GM12872 (cell line): Measurements from ENCODE around the gene TUSC7.

Experiments used
- TF ChIP-seq, protein P1 (sequence below): IDR thresholded peaks from 3 replicates; pipeline ENCODE4 v1.5.1; 2011; ENCODE audit warnings: low read depth, mild to moderate bottlenecking, low read length, moderate library complexity; ENCODE audit not compliant: insufficient read depth

Gene TUSC7

DNA sequence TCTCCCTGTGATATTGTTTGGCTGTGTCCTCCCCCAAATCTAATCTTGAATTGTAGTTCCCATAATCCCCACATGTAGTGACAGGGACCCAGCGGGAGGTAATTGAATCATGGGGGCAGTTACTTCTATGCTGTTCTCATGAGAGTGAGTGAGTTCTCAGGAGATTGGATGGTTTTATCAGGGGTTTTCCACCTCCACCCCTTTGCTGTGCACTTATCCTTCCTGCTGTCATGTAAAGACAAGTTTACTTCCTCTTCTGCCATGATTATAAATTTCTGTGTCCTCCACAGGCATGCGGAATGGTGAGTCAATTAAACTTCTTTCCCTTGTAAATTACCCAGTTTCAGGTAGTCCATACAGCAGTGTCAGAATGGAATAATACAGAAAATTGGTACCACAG, 24.7 kb downstream of the TUSC7 start:
- TF ChIP-seq, protein P1, sequence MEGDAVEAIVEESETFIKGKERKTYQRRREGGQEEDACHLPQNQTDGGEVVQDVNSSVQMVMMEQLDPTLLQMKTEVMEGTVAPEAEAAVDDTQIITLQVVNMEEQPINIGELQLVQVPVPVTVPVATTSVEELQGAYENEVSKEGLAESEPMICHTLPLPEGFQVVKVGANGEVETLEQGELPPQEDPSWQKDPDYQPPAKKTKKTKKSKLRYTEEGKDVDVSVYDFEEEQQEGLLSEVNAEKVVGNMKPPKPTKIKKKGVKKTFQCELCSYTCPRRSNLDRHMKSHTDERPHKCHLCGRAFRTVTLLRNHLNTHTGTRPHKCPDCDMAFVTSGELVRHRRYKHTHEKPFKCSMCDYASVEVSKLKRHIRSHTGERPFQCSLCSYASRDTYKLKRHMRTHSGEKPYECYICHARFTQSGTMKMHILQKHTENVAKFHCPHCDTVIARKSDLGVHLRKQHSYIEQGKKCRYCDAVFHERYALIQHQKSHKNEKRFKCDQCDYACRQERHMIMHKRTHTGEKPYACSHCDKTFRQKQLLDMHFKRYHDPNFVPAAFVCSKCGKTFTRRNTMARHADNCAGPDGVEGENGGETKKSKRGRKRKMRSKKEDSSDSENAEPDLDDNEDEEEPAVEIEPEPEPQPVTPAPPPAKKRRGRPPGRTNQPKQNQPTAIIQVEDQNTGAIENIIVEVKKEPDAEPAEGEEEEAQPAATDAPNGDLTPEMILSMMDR = no peak

DNA sequence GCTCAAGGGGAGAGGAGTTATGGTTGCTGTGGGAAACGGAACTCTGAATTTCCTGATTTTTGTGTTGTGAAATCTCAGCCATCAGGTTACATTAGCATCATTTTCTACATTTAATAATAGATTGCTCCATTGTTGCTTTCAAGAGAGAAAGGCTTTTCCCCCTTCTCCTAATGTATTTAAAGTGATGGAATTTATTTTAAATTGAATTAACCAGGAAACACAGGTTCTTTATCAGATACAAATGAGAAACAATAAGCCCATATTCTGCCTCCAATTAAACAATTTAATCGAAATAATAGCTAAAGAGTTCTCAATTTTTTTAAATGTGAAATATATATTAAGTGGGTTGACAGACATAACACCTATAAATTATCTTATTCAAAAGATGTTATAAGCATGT, 30.1 kb downstream of the TUSC7 start:
- TF ChIP-seq, protein P1 = no peak

DNA sequence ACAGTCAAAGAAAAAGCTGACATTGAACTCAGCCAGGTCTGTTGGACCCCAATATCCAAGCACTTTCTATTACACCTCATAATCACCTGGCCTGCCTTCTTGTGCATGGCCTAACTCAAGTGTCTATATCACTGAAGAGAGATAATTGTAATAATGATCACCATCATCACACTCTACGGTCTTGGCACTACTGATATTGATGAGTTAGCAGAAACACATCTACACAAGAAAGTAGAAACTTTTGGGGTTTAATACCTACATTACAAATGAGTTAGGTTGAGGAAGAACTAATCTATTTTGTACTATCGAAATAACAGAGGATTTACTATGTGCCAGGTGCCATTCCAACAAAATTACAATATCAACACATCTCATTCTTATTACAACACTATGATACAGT, 30.7 kb downstream of the TUSC7 start:
- TF ChIP-seq, protein P1 = no peak

DNA sequence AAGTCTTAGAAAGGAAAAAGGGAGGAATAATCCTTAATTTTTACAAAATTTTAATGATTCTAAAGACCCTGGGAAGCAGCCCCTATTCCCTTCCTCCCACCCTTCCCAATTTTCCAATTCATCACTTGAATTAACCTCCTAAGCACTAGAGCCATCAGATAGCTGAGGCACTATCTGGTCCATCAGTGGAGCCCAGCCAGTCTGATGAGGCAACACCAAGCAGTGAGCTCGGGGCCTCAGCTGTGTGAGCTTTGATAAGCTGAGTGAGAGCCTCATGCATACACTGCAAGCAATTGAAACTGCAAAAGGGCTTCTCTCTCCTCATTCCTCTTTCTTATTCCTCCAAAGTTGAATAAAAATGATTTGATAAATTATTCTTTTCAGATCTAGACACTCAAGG, 31.9 kb downstream of the TUSC7 start:
- TF ChIP-seq, protein P1 = no peak

DNA sequence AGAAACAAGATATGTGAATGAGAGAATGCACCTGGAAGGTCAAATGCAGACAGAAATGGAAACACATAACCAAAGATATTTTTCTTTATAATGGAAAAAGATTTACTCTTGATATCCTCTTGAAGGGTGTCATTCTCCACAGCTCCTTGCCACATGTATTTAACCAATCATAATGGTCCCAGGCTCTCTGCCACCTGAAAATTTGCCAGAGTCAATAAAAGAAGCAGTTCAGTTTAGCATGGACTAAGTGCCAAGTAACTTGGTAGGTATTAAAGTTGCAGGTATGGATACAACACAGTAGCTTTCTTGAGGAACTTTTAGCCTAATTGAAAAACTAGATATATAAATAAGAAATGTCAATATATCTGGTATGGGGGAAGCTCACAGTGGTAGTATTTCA, 33.5 kb downstream of the TUSC7 start:
- TF ChIP-seq, protein P1 = no peak

DNA sequence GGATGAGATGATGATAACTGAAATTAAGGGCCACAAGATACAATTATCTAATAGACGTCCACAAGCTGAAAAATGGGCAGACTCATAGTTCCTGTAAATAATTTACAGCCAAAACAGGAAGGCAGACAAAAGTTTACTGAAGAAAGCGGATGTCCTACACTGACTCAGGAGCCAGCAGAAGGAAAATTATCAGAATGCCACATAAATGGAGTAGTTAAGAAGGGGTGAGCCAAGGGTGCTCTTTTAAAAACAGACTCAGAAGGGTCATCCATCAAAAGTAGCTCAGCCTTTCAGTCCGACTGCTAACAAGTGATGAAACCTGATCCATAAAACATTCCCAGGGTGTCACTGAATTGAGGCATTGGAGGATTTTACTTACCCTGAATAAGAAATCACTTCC, 39.8 kb downstream of the TUSC7 start:
- TF ChIP-seq, protein P1 = no peak

DNA sequence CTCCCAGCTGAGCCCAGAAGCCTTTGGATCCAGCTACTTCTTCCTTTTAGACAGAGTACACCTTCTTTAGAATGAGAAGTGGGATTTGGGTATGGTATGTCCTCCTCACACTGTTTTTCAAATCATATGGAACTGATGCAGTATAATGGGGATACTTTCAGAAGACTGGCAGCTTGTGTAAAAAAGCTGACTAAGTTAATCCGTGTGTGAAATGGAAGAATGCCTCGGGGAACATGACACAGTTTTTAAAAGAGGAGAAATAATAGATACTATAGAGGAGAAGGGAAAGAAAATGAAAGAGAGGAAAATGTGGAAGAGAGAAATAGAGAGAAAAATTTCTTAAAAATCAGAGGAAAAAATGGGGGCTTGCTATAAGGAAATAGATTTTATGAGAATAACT, 47.7 kb downstream of the TUSC7 start:
- TF ChIP-seq, protein P1 = no peak

DNA sequence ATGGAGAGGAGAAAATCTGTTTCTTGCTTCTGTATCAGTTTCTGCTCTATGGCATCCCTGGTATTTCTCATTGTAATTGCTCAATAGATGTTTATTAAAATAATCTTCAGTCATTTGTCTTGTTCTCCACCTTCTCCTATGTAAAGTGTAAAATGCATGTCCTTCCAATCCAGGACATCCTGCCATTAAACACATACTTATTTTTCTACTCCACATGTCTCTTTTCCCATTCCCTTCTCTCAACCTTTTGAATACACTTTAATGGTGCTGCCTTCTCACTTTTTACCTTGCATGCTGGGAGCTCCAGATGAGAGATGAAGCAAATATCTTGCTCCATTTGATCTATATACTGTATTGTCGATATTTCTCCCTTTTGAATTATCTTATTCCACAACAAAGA, 49.7 kb downstream of the TUSC7 start:
- TF ChIP-seq, protein P1 = no peak
